ENCODE data around the gene IFI16. TPM values are rescaled to one million over a fixed set of nuclear protein-coding genes. Genes with fewer than 3 reads are reported as not detected.
"Not testable (repeated sequence)": the region's sequence is repeated elsewhere in the genome, so short reads cannot be mapped to it uniquely, and the experiment has no call there.

IFI16 gene
- total RNA-seq, 2 experiments from 2014 or later, result 388 to 393 TPM

DNA sequence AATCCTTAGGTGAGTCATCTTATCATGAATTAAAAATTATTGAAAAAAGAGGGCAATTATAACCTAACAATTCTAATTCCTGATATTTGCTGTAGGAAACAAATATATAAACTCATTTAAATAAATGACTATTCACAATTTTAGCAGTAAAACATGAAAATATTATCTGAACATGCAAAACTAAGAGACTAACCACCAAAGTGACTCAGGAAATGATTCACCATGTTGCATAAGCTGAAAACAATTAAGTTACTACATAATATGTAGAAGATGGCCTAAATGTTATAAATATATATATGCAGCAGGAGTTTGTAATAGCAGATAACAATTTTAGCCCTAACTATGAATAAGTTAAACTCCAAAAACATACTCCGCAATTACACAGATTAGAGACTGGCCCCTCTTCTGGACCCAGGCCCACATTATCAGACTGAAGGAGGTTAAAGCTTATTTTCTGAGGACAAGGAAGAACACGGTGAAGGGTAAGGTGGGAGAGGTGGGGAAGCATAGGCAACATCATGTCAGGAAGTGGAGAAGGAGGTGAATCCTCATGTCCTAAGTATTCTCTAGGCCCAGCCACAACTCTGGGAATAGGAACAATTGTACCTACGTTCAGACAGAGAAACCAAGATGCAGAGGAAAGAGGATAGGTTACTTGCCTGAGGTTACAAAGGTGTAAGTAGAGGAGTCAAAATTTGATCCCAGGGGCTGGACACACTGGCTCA lies 82.5 kb downstream of the IFI16 start:
- Mint-ChIP-seq H3K4me3 (no peak overlapping the region), H3K4me1 (peaks cover 41% of the 10 kb centered on the region), H3K27me3 (peaks cover 7% of the 10 kb centered on the region), H3K27ac (peak overlapping the region; percentile 76), H3K9me3 (ENCODE audit: low read depth) (no peaks in the 10 kb centered on the region), H3K36me3 (no peaks in the 10 kb centered on the region)
- DNase-seq, result no peak
- CTCF ChIA-PET, result interaction anchor here (0.8 to 4.7 kb wide), 2 partner anchors 14 to 447 kb away, joined by 3 to 39 read pairs; partner anchors contain the start of gene AIM2
- ATAC-seq, result no peak

DNA sequence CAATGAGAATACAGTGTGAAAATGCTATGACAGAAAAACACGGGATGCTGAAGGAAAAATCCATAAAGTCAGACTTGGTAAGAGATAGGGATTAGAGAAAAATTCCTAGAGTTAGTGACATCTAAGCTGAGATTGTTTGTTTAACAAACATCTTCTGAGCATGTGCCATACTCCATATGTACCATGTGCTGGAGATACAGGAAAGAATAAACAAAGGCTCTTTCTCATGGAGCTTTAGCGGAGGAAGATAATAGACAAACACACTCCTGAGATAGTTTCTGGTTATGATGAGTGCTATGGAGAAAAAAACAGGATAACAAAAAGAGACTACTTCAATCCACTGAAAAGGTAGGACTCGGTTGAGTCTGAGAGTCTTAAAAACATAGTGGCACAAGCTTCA lies 88.9 kb downstream of the IFI16 start:
- CTCF ChIA-PET, result interaction anchor here (1.2 kb wide), 1 partner anchor 34 kb away, joined by 4 read pairs; no protein-coding TSS in a partner anchor
- DNase-seq (no peak), ATAC-seq (no peak)
- H3K27me3 Mint-ChIP-seq, result peaks cover 60% of the 10 kb centered on the region
- no peak overlapping the region for H3K4me3 Mint-ChIP-seq
- no peaks in the 10 kb centered on the region for H3K4me1 Mint-ChIP-seq
- H3K36me3 Mint-ChIP-seq, result no peaks in the 10 kb centered on the region
- no peaks in the 10 kb centered on the region for H3K9me3 Mint-ChIP-seq (ENCODE audit: low read depth)
- H3K27ac Mint-ChIP-seq, result no peak overlapping the region

DNA sequence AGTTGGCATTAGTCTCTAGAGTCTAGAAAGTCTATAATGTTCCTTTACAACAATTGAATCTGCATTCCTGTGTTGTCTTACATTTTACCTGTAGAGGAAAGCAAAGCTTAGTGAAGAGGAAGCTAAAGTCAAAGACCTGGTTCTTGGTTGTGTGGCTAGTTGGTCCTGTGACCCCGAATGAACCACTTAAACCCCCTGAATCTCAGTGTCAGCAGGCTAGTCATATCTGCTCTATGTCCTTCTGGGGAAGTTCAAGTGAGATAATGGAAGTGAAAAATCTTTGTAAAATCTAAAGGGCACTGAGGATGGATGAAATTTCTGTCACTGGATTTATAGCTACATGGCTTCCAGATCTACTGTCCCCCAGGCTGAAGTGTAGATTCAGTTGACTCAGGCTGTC lies 90.9 kb downstream of the IFI16 start:
- Mint-ChIP-seq H3K27ac (no peak overlapping the region), H3K36me3 (no peaks in the 10 kb centered on the region), H3K4me1 (no peaks in the 10 kb centered on the region), H3K9me3 (ENCODE audit: low read depth) (no peaks in the 10 kb centered on the region), H3K27me3 (peaks cover 61% of the 10 kb centered on the region), H3K4me3 (no peak overlapping the region)
- ATAC-seq (no peak), DNase-seq (no peak)
- CTCF ChIA-PET, result no interaction called here

DNA sequence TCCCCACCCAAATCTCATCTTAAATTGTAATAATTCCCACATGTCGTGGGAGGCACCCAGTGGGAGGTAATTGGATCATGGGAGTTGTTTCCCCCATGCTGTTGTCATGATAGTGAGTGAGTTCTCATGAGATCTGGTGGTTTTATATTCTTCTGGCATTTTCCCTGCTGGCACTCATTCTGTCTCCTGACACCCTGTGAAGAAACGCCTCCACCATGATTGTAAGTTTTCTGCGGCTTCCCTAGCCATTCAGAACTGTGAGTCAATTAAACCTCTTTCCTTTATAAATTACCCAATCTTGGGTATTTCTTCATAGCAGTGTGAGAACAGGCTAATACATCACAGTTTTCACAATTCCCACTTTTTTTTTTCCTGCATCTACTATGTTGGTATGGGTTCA lies 93.3 kb downstream of the IFI16 start:
- H3K27me3 Mint-ChIP-seq, result peaks cover 55% of the 10 kb centered on the region
- H3K36me3 Mint-ChIP-seq; H3K4me3 Mint-ChIP-seq; DNase-seq; CTCF ChIA-PET; H3K27ac Mint-ChIP-seq; ATAC-seq; H3K9me3 Mint-ChIP-seq (ENCODE audit: low read depth); H3K4me1 Mint-ChIP-seq: not testable (repeated sequence)

Other genes starting within 250 kb of the IFI16 start
- not detected for gene OR6N1, start 237.7 kb upstream of the IFI16 start, total RNA-seq
- not detected for gene OR6N2, start 228.7 kb upstream of the IFI16 start, total RNA-seq
- not detected for gene MNDA, start 178.6 kb upstream of the IFI16 start, total RNA-seq
- 10 to 100 TPM; 57.8 to 59.4 TPM for gene PYHIN1, start 78.4 kb upstream of the IFI16 start, total RNA-seq
- gene AIM2, start 66.9 kb downstream of the IFI16 start, total RNA-seq, result 10 to 100 TPM; 14.1 to 17.3 TPM
- gene CADM3, start 161.7 kb downstream of the IFI16 start, total RNA-seq, result not detected
- gene ACKR1, start 195.0 kb downstream of the IFI16 start, total RNA-seq, result not detected

Data from activated CD8-positive, alpha-beta memory T cell treated with anti-CD3 and anti-CD28 coated beads, Interleukin-2, amount 10 ng/mL, durations not matched to agents 7 days and 5 days (primary cell).